NCI-H2227 (cell line): ENCODE measurements around the gene DSC2.
"Not testable (repeated sequence)": the region's sequence is repeated elsewhere in the genome, so short reads cannot be mapped to it uniquely, and the experiment has no call there.

ENCODE experiments used
- DNase-seq: peaks from one replicate; lab custom pipeline; 2025; ENCODE audit not compliant: unreplicated experiment; lab: John Stamatoyannopoulos, UW

DSC2 gene

GRCh38 chr18:31102025-31102684 lies at the start of gene DSC2:
Gene DSC2 (minus strand): TSS chr18:31102421. CDS start chr18:31101971, 450 bp downstream.
- DNase-seq, result peak; percentile 10

DNA sequence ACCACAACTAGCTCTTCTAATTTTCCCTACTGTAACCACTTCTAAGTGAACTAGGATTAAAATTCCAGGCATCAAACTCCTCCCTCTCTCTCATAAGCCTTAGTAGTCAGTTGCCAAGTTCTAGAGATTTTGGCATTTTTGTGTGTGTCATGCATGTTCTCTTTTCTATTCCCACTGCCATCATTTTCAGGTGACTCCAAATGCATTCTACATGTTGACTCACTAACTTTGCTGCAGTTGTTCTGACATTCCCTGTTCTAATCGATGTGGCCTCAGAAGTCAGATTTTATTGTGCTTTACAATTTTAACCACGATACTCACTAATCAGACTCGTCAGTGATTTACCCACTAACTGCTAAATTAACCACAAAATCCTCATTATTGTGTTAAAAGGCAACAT lies 47.1 kb upstream of the DSC2 start:
- DNase-seq, result no peak

DNA sequence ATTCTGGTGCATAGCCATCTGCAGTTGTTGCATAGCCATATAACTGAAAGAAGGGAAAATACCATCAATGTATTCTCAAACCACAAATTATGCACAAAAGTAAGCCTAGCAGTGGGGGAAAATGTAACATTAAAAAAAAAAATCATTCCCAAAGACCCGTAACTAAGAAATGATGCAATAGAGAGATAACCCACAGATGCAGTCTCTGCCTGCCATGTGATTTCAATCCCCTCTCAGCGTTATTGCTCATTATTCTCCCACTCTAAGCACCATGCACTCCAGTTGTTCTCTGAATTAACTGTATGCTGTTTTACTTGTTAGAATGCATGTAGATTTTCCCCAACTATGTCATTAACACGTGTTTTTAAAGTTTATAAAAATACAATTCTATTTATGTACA lies 46.4 kb upstream of the DSC2 start:
- DNase-seq, result no peak

GRCh38 chr18:31146809-31147208 lies 44.6 kb upstream of the DSC2 start:
- DNase-seq, result no peak

DNA sequence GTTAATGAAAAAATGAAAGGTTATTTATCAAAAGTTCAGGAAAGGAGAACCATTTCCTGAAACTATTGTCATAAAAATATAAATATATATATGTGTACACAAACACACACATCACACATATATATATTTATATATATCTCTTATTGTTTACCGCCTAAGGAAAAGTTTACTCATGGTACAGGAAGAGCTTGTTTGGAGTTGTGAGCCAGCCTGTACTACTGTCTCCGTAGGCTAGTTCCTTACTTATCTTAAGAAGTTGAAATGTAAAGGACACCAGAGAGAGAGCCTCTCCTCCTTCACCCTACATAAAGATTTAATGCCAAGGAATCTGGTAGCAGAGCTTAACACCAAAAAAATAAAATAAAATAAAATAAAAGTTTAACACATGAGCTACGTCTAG lies 40.8 kb upstream of the DSC2 start:
- no peak for DNase-seq

DNA sequence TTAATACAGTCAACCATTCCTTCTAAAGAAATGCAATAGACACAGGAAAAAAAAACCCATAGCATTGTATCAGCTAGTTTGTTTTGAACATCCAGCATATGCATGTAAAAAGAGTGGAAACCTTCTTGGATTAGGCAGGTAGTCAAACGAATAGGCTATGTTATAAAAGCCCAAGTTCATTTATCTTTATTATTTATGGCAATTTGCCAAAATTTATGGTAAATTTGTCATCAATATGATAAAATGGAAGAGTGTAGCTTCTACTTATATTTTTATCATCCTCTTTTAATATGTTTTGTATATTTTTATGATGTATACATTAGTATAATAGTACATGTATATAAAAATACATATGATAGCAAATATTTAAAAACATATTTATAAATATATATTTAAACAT lies 36.5 kb upstream of the DSC2 start:
- DNase-seq, result no peak

DNA sequence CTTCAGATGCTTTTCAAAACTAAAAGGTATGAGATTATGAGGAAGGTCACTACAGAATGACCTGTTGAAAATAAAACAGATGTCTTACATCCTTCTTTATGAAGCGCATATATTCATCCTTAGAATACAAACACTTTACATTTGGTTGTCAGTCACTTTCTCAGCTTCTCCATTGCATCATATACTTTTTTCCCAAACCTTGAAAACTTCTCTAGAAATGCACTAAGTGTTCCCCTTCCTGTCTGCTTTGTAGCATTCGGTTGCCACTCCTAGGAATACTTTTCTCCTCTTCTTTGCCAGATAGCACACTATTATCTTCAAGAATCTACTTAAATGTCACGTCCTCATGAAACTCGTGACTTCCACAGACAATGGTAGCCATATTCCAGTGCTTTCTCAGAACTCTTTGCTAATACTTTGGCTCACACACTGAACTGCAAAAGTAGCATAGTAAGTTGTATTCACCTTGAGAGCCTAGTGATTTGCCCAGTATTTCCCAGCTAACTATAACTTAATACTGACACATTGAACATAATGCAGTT lies 32.8 kb upstream of the DSC2 start:
- no peak for DNase-seq

DNA sequence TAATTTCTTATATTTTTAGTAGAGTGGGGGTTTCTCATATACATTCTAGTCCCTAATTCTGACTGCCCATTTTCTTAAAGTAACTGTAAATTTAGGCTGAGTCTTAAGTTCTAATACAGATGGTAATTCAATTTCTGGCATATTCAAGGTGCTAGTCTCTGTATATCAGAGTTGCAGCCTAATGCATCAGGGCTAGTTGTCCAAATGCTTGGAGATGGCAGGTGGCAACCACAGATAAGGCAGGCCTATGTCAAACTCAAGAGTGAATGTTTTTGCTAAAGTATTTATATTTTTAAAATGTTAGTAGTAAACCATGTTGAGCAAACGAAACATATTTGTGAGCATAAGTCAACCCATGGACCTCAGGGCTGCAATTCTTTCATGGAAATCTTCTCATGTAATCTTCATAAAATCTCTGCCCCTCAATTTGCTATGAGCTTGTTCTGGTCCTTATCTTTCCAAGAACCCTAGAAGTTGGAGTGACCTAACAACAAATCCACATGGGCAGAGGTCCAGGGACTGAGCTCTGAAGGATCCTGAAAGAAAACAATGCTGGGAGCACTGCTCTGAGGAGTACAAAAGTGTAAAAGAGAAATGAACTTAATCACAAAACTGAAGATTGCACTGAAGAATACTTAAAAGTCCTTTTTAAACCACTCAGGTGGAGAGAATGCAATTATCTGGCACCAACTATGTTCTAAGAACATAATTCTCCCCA lies 27.3 kb upstream of the DSC2 start:
- no peak for DNase-seq

DNA sequence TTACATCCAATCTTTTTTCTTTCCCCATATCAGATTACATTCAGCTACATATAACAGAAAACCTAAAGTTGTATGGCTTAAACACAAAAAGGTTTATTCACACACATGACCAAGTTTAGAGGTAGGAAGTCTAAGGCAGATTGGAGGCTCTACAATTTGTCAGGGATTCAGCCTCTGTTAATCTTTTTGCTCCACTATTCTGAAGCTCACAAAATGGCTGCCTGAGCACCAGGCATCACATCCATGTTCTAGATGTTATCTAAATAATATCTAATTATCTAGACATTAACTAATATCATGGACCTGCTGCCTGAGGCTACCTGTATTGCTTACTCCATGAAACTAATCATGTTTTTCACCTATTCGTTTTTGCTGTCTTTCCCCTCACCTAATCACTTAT lies 23.7 kb upstream of the DSC2 start:
- DNase-seq, result no peak

- DNase-seq, result not testable (repeated sequence)
Measured at GRCh38 chr18:31123125-31123524, 20.9 kb upstream of the DSC2 start.

GRCh38 chr18:31120594-31120993 lies 18.4 kb upstream of the DSC2 start:
- DNase-seq, result no peak

DNA sequence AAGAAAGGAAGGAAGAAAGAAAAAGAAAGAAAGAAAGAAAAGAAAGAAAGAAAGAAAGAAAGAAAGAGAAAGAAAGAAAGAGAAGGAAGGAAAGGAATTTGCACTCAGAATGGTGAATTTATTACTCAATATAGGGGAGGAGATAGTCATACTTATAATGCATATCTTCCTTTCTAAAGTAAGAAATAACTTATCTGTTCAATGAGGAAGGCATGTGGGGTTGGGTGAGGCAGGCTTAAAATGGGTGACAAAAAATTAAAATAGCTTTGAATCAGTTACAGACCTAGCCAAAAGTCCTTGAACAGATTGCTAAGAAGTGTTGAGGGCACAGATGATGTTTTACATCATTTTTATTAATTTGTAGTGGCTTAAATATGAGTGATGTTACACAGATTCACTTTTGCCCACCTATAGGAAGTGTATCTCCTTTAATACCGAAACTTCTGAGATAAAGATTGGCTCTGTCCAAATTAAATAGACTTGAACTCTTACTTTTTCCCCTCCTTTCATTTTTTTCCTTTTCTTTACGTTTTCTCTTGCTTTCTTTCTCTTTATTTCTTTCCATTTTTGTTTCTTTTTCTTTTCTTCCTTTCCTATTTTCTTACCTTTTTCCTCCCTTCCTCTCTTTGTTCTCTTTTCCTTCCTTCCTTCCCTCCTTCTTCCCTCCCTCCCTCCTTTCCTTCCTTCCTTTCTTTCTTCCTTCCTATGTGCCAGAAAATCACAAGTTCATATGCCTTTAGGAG lies 14.8 kb upstream of the DSC2 start:
- DNase-seq, result no peak

- DNase-seq, result no peak
Measured at GRCh38 chr18:31112804-31113203, 10.6 kb upstream of the DSC2 start.

DNA sequence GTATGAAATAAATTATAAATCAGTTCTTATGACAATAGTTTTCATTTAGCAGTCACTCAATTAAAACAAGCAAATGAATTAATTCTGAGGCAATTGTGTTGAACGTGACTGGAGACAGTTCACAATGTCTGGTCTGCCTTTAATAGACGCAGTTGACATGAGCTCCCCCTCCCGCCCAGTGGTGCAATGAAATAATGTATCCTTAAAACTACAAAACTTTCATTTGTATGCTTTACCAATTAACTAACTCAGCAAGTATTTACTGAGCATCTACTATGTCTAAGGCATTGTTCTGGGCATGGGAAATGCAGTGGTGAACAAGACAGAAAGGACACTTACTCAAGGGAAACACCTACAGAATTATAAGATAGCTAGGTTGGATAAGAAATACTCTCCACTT lies 3.5 kb upstream of the DSC2 start:
- DNase-seq, result no peak

DNA sequence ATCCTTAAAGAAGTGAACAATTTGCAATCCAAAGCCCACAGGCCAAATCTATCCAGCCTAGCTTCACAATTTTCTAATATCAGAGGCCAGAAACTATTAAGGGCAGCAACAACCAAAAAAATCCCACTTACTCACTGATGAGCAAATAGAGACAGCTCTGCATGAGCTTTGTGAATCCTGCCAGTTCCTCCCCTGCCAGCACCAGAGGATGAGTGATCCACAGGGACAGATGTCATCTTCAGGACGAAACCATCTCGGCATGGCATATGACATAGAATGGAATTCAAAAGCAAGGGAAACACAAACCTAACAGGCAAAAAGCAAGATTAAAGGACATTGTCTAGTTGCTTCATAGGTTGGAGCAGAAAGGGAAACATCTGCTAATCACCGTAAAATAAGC lies 2.2 kb upstream of the DSC2 start:
- DNase-seq, result no peak

- DNase-seq, result no peak
Measured at GRCh38 chr18:31103423-31103822, 1.2 kb upstream of the DSC2 start.

DNA sequence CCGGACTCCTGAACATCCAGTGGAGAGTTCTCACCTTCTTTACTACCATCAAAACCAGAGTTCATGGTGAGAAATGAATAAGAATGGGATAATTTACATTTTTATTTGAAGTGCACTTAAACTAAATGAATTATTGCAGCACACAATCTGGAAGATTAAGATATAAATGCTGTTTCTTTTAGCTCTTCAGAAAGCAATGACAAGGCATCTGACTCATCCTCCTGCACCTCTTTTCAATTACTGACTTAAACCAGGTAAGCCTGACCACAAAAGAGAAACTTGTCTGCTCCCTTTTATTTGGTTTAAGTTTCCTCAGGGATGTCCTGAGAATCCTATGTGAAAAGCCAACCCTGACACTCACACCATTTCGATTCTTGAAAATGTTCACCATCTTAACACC lies 720 bp upstream of the DSC2 start:
- DNase-seq, result no peak

GRCh38 chr18:31101183-31102024 lies 817 bp downstream of the DSC2 start:
- DNase-seq, result no peak

DNA sequence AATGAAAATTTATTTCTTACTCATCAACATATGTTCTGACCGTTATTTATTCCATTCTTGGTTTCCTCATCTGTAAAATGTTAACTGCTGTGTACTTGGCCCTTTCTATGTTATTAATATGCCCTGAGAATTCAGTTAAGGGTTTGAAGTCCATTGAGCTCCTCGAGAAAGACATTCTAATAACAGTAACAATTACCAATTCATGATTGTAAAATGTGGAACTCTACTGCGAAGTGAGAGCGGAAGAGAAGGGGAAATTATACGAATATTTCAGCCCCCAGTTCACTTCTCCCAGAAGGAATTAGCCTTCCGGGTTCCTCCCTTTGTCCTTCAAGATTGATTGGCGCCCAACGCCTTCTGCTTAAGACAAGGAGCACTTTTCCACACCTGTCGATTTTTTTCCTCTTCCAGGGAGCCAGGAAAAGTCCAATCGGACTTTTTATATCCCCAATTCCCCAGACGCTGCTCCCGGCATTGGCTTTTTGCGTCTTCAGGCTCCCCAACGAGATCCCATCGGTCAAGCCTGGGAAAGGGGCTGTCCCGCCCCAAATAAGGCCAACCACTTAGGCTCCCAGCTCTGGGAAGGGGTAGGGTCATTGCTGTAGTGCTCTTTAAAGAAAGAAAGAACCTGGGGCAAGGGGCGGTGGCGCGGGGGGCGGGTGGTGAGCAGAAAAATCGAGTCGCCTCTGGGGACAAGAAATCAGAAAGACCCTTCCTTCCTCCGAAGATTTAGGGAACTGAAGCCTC lies 1.6 kb downstream of the DSC2 start:
- DNase-seq, result no peak
